NCI-H128 (cell line): ENCODE results near the gene NRCAM.

Experiments used
- DNase-seq: peaks from one replicate; lab custom pipeline; 2025; ENCODE audit not compliant: unreplicated experiment; lab: John Stamatoyannopoulos, UW

NRCAM gene

GRCh38 chr7:108103558-108104298, 352.5 kb downstream of the NRCAM start:
- no peak for DNase-seq

- DNase-seq = no peak
Measured at GRCh38 chr7:108102671-108103312, 353.4 kb downstream of the NRCAM start.

GRCh38 chr7:108101759-108102158, 354.5 kb downstream of the NRCAM start:
- DNase-seq = no peak

GRCh38 chr7:108099713-108100112, 356.5 kb downstream of the NRCAM start:
- no peak for DNase-seq

GRCh38 chr7:108097703-108098102, 358.5 kb downstream of the NRCAM start:
- no peak for DNase-seq
